Neural progenitor cell (in vitro differentiated cells): ENCODE measurements around the gene BICDL1. TPM values are rescaled to one million over a fixed set of nuclear protein-coding genes. Genes with fewer than 3 reads are reported as not detected.

ENCODE experiments used
- DNase-seq: peaks from one replicate; pipeline ENCODE4 v3.0.0-alpha.2; 2016; ENCODE audit warnings: low spot score
- H2AFZ ChIP-seq: fragments of 200-600 bp; sonication (generic); replicated peaks from 2 replicates; pipeline ENCODE4 v1.6.1; 2016; ENCODE audit warnings: antibody characterized with exemption
- H3F3A ChIP-seq: fragments of 200-600 bp; sonication (generic); 2 replicates; pipeline ENCODE4 v1.6.1; 2016; ENCODE audit warnings: antibody characterized with exemption, low read depth
- H3K27ac ChIP-seq: fragments of 200-600 bp; sonication (generic); 2 replicates; pipeline ENCODE4 v1.5.1; 2016; ENCODE audit warnings: mild to moderate bottlenecking
- H3K27me3 ChIP-seq: fragments of 200-600 bp; sonication (generic); 2 replicates; pipeline ENCODE4 v1.6.1; 2016; ENCODE audit warnings: mild to moderate bottlenecking, moderate library complexity
- H3K36me3 ChIP-seq: fragments of 200-600 bp; sonication (generic); 2 replicates; pipeline ENCODE4 v1.5.1; 2016
- H3K4me1 ChIP-seq: fragments of 200-600 bp; sonication (generic); 2 replicates; pipeline ENCODE4 v1.6.1; 2016; ENCODE audit warnings: mixed run types
- H3K4me2 ChIP-seq: fragments of 200-600 bp; sonication (generic); 2 replicates; pipeline ENCODE4 v1.6.1; 2016
- H3K4me3 ChIP-seq: fragments of 200-600 bp; sonication (generic); 2 replicates; pipeline ENCODE4 v1.5.1; 2016
- H3K79me2 ChIP-seq: fragments of 200-600 bp; sonication (generic); 2 replicates; pipeline ENCODE4 v1.6.1; 2016; ENCODE audit warnings: low read depth
- H3K9ac ChIP-seq: fragments of 200-600 bp; sonication (generic); 2 replicates; pipeline ENCODE4 v1.6.1; 2016
- H3K9me3 ChIP-seq: fragments of 200-600 bp; sonication (generic); 2 replicates; pipeline ENCODE4 v1.5.1; 2016; ENCODE audit warnings: low read depth
- H4K20me1 ChIP-seq: fragments of 200-600 bp; sonication (generic); 2 replicates; pipeline ENCODE4 v1.6.1; 2016; ENCODE audit warnings: low read depth
- H3K27ac Mint-ChIP-seq: 3 replicates; pipeline ENCODE4 v1.8.0; 2021; ENCODE audit warnings: mixed read lengths
- H3K27me3 Mint-ChIP-seq: 2 replicates; pipeline ENCODE4 v1.8.0; 2022; ENCODE audit warnings: low read depth, mild to moderate bottlenecking, inconsistent platforms, moderate library complexity, mixed read lengths; ENCODE audit not compliant: insufficient read depth
- H3K36me3 Mint-ChIP-seq: 3 replicates; pipeline ENCODE4 v1.8.0; 2021; ENCODE audit warnings: mixed read lengths
- H3K4me1 Mint-ChIP-seq: 3 replicates; pipeline ENCODE4 v1.8.0; 2021; ENCODE audit warnings: mixed read lengths
- H3K4me3 Mint-ChIP-seq: 3 replicates; pipeline ENCODE4 v1.8.0; 2021; ENCODE audit warnings: mild to moderate bottlenecking, moderate library complexity, mixed read lengths
- H3K9me3 Mint-ChIP-seq: 3 replicates; pipeline ENCODE4 v1.8.0; 2020; ENCODE audit warnings: mixed read lengths
- EZH2 ChIP-seq: fragments of 200-600 bp; sonication (generic); IDR thresholded peaks from 2 replicates; pipeline ENCODE4 v1.6.1; 2017; ENCODE audit warnings: antibody characterized with exemption, mild to moderate bottlenecking, moderate library complexity
- EZH2phosphoT487 ChIP-seq: fragments of 200-600 bp; sonication (generic); IDR thresholded peaks from 2 replicates; pipeline ENCODE4 v1.6.1; 2017; ENCODE audit warnings: antibody characterized with exemption
- total RNA-seq: library from RNA; depleted of rRNA; stranded (reverse); fragments of >200 nt; gene quantifications from 2 replicates; pipeline ENCODE4 v1.2.3, GENCODE V29; 2015; ENCODE audit warnings: low replicate concordance
- TF ChIP-seq, protein P1 (sequence below): fragments of 200-600 bp; sonication (generic); IDR thresholded peaks from 2 replicates; pipeline ENCODE4 v1.5.1; 2017; ENCODE audit warnings: antibody characterized with exemption, mild to moderate bottlenecking

Gene BICDL1
- total RNA-seq, 1 donor from 2014 or later, result 3.8 TPM

- H3K4me3 Mint-ChIP-seq, result peak overlapping the region; percentile 91
- Histone ChIP-seq H3K27ac (no peak overlapping the region), H3K4me3 (peak overlapping the region; percentile 83), H3K4me2 (peak overlapping the region; percentile 90), H3K9me3 (no peaks in the 10 kb centered on the region), H3F3A (peaks cover 19% of the 10 kb centered on the region), H3K4me1 (peaks cover 16% of the 10 kb centered on the region), H3K9ac (no peak overlapping the region), H3K36me3 (no peaks in the 10 kb centered on the region), H3K79me2 (peaks cover 42% of the 10 kb centered on the region), H2AFZ (no peak overlapping the region), H4K20me1 (peaks cover 21% of the 10 kb centered on the region), H3K27me3 (no peaks in the 10 kb centered on the region)
- peaks cover 32% of the 10 kb centered on the region for H3K4me1 Mint-ChIP-seq
- H3K27ac Mint-ChIP-seq, result no peak overlapping the region
- TF ChIP-seq EZH2phosphoT487 (no peak), EZH2 (no peak)
- TF ChIP-seq, protein P1, sequence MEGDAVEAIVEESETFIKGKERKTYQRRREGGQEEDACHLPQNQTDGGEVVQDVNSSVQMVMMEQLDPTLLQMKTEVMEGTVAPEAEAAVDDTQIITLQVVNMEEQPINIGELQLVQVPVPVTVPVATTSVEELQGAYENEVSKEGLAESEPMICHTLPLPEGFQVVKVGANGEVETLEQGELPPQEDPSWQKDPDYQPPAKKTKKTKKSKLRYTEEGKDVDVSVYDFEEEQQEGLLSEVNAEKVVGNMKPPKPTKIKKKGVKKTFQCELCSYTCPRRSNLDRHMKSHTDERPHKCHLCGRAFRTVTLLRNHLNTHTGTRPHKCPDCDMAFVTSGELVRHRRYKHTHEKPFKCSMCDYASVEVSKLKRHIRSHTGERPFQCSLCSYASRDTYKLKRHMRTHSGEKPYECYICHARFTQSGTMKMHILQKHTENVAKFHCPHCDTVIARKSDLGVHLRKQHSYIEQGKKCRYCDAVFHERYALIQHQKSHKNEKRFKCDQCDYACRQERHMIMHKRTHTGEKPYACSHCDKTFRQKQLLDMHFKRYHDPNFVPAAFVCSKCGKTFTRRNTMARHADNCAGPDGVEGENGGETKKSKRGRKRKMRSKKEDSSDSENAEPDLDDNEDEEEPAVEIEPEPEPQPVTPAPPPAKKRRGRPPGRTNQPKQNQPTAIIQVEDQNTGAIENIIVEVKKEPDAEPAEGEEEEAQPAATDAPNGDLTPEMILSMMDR, result no peak
- peaks cover 4% of the 10 kb centered on the region for H3K27me3 Mint-ChIP-seq
- no peaks in the 10 kb centered on the region for H3K9me3 Mint-ChIP-seq
- DNase-seq, result peak; percentile 51
- H3K36me3 Mint-ChIP-seq, result peaks cover 12% of the 10 kb centered on the region
Observed at GRCh38 chr12:120118321-120119061, 129.5 kb downstream of the BICDL1 start.

GRCh38 chr12:120119271-120119973 is 130.4 kb downstream of the BICDL1 start:
- no peaks in the 10 kb centered on the region for H3K9me3 ChIP-seq
- H3K27ac Mint-ChIP-seq, result no peak overlapping the region
- no peak overlapping the region for H3K4me3 Mint-ChIP-seq
- H3K4me1 ChIP-seq, result peaks cover 16% of the 10 kb centered on the region
- H3K36me3 ChIP-seq, result no peaks in the 10 kb centered on the region
- H3K27me3 ChIP-seq, result no peaks in the 10 kb centered on the region
- peaks cover 21% of the 10 kb centered on the region for H4K20me1 ChIP-seq
- H3K36me3 Mint-ChIP-seq, result peaks cover 8% of the 10 kb centered on the region
- H3K27ac ChIP-seq, result no peak overlapping the region
- peaks cover 24% of the 10 kb centered on the region for H3F3A ChIP-seq
- DNase-seq, result no peak
- no peak overlapping the region for H3K4me3 ChIP-seq
- no peaks in the 10 kb centered on the region for H3K9me3 Mint-ChIP-seq
- H3K4me1 Mint-ChIP-seq, result peaks cover 31% of the 10 kb centered on the region
- no peak overlapping the region for H2AFZ ChIP-seq
- H3K79me2 ChIP-seq, result peaks cover 33% of the 10 kb centered on the region
- no peak overlapping the region for H3K4me2 ChIP-seq
- no peak for TF ChIP-seq EZH2phosphoT487
- TF ChIP-seq EZH2, result no peak
- TF ChIP-seq, protein P1, result no peak
- no peak overlapping the region for H3K9ac ChIP-seq
- peaks cover 3% of the 10 kb centered on the region for H3K27me3 Mint-ChIP-seq

DNA sequence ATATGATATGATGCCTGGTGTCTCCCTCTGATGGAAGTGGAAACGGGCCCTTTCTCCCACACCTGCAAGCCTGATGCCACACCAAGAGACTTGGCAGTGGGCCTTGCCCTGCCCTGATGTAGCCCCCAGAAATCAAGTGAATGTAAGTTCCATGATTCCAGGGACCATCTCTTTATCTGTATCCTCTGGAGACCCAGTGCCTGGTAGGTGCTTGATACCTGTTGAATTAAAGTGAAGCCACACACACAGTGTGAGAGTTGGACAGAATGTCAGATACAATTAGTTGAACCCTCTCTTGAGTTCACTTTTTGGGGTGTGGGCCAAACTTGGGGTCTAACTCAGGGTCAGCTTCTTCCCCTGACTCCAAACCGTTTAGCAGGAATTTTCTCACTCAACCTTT is 132.3 kb downstream of the BICDL1 start:
- H3K27ac ChIP-seq, result no peak overlapping the region
- no peak overlapping the region for H2AFZ ChIP-seq
- peaks cover 24% of the 10 kb centered on the region for H3F3A ChIP-seq
- Mint-ChIP-seq H3K4me3 (no peak overlapping the region), H3K36me3 (peaks cover 5% of the 10 kb centered on the region), H3K4me1 (peaks cover 21% of the 10 kb centered on the region), H3K27ac (no peak overlapping the region), H3K27me3 (peaks cover 3% of the 10 kb centered on the region), H3K9me3 (no peaks in the 10 kb centered on the region)
- H3K27me3 ChIP-seq, result no peaks in the 10 kb centered on the region
- H3K4me3 ChIP-seq, result no peak overlapping the region
- H4K20me1 ChIP-seq, result peaks cover 8% of the 10 kb centered on the region
- no peak for DNase-seq
- no peak for TF ChIP-seq EZH2phosphoT487
- TF ChIP-seq EZH2, result no peak
- TF ChIP-seq, protein P1, result no peak
- H3K9ac ChIP-seq, result no peak overlapping the region
- H3K79me2 ChIP-seq, result peaks cover 15% of the 10 kb centered on the region
- H3K9me3 ChIP-seq, result no peaks in the 10 kb centered on the region
- H3K4me2 ChIP-seq, result no peak overlapping the region
- peaks cover 8% of the 10 kb centered on the region for H3K4me1 ChIP-seq
- H3K36me3 ChIP-seq, result no peaks in the 10 kb centered on the region
